HEK293 (cell line): ENCODE results near the gene RASGRP3.

ENCODE experiments used
- BCL11A ChIP-seq: fragments of 450-650 bp; formaldehyde crosslinking; IDR thresholded peaks from 2 replicates; pipeline ENCODE4 v1.5.1; 2016; ENCODE audit warnings: low read depth, missing biosample characterization, missing genetic modification characterization
- SP3 ChIP-seq: fragments of 450-650 bp; formaldehyde crosslinking; IDR thresholded peaks from 2 replicates; pipeline ENCODE4 v1.5.1; 2016; ENCODE audit warnings: missing biosample characterization, missing genetic modification characterization
- WT1 ChIP-seq: fragments of 450-650 bp; formaldehyde crosslinking; IDR thresholded peaks from 2 replicates; pipeline ENCODE4 v1.5.1; 2016; ENCODE audit warnings: missing biosample characterization, missing genetic modification characterization
- ZNF10 ChIP-seq: fragments of 450-650 bp; formaldehyde crosslinking; IDR thresholded peaks from 2 replicates; pipeline ENCODE4 v1.5.1; 2017; ENCODE audit warnings: missing biosample characterization, missing genetic modification characterization
- ZNF174 ChIP-seq: fragments of 450-650 bp; formaldehyde crosslinking; IDR thresholded peaks from 2 replicates; pipeline ENCODE4 v1.5.0; 2017; ENCODE audit warnings: missing biosample characterization, mild to moderate bottlenecking, missing genetic modification characterization
- ZNF214 ChIP-seq: fragments of 450-650 bp; formaldehyde crosslinking; IDR thresholded peaks from 2 replicates; pipeline ENCODE4 v1.5.1; 2017; ENCODE audit warnings: missing biosample characterization, mild to moderate bottlenecking, missing genetic modification characterization, borderline replicate concordance
- ZNF521 ChIP-seq: fragments of 450-650 bp; formaldehyde crosslinking; IDR thresholded peaks from 2 replicates; pipeline ENCODE4 v1.5.1; 2017; ENCODE audit warnings: missing biosample characterization, mild to moderate bottlenecking, missing genetic modification characterization
- ZNF624 ChIP-seq: fragments of 450-650 bp; formaldehyde crosslinking; IDR thresholded peaks from 2 replicates; pipeline ENCODE4 v1.5.1; 2017; ENCODE audit warnings: missing biosample characterization, missing genetic modification characterization
- ZNF660 ChIP-seq: fragments of 450-650 bp; IDR thresholded peaks from 2 replicates; pipeline ENCODE4 v1.5.1; 2018; ENCODE audit warnings: missing biosample characterization, mild to moderate bottlenecking, missing genetic modification characterization
- ZNF791 ChIP-seq: fragments of 450-650 bp; formaldehyde crosslinking; IDR thresholded peaks from 2 replicates; pipeline ENCODE4 v1.5.1; 2016; ENCODE audit warnings: missing biosample characterization, missing genetic modification characterization
- TF ChIP-seq, protein P1 (sequence below): fragments of 450-650 bp; formaldehyde crosslinking; IDR thresholded peaks from 2 replicates; pipeline ENCODE4 v1.5.1; 2016; ENCODE audit warnings: missing biosample characterization, missing genetic modification characterization
- TF ChIP-seq, protein P2 (sequence below): fragments of 450-650 bp; formaldehyde crosslinking; IDR thresholded peaks from 2 replicates; pipeline ENCODE4 v1.5.1; 2016; ENCODE audit warnings: missing biosample characterization, missing genetic modification characterization
- TF ChIP-seq, protein P3 (sequence below): fragments of 450-650 bp; formaldehyde crosslinking; IDR thresholded peaks from 2 replicates; pipeline ENCODE4 v1.5.1; 2016; ENCODE audit warnings: missing biosample characterization, missing genetic modification characterization
- TF ChIP-seq, protein P4 (sequence below): fragments of 450-650 bp; formaldehyde crosslinking; IDR thresholded peaks from 2 replicates; pipeline ENCODE4 v1.5.1; 2016; ENCODE audit warnings: missing biosample characterization, missing genetic modification characterization

GRCh38 chr2:33476131-33476792 is at the start of gene RASGRP3:
- no peak for TF ChIP-seq BCL11A (tag by site-specific recombination)
- TF ChIP-seq, protein P1, sequence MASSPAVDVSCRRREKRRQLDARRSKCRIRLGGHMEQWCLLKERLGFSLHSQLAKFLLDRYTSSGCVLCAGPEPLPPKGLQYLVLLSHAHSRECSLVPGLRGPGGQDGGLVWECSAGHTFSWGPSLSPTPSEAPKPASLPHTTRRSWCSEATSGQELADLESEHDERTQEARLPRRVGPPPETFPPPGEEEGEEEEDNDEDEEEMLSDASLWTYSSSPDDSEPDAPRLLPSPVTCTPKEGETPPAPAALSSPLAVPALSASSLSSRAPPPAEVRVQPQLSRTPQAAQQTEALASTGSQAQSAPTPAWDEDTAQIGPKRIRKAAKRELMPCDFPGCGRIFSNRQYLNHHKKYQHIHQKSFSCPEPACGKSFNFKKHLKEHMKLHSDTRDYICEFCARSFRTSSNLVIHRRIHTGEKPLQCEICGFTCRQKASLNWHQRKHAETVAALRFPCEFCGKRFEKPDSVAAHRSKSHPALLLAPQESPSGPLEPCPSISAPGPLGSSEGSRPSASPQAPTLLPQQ (tag by site-specific recombination) = no peak
- TF ChIP-seq SP3 (tag by site-specific recombination) = no peak
- TF ChIP-seq ZNF791 = no peak
- TF ChIP-seq, protein P2, sequence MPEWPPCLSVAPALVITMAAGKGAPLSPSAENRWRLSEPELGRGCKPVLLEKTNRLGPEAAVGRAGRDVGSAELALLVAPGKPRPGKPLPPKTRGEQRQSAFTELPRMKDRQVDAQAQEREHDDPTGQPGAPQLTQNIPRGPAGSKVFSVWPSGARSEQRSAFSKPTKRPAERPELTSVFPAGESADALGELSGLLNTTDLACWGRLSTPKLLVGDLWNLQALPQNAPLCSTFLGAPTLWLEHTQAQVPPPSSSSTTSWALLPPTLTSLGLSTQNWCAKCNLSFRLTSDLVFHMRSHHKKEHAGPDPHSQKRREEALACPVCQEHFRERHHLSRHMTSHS (tag by site-specific recombination) = no peak
- TF ChIP-seq ZNF214 = no peak
- no peak for TF ChIP-seq ZNF624 (tag by site-specific recombination)
- TF ChIP-seq ZNF174 = no peak
- peak; percentile 61; the same call in 1 of the 2 replicates for TF ChIP-seq ZNF10
- no peak for TF ChIP-seq WT1
- TF ChIP-seq, protein P3, sequence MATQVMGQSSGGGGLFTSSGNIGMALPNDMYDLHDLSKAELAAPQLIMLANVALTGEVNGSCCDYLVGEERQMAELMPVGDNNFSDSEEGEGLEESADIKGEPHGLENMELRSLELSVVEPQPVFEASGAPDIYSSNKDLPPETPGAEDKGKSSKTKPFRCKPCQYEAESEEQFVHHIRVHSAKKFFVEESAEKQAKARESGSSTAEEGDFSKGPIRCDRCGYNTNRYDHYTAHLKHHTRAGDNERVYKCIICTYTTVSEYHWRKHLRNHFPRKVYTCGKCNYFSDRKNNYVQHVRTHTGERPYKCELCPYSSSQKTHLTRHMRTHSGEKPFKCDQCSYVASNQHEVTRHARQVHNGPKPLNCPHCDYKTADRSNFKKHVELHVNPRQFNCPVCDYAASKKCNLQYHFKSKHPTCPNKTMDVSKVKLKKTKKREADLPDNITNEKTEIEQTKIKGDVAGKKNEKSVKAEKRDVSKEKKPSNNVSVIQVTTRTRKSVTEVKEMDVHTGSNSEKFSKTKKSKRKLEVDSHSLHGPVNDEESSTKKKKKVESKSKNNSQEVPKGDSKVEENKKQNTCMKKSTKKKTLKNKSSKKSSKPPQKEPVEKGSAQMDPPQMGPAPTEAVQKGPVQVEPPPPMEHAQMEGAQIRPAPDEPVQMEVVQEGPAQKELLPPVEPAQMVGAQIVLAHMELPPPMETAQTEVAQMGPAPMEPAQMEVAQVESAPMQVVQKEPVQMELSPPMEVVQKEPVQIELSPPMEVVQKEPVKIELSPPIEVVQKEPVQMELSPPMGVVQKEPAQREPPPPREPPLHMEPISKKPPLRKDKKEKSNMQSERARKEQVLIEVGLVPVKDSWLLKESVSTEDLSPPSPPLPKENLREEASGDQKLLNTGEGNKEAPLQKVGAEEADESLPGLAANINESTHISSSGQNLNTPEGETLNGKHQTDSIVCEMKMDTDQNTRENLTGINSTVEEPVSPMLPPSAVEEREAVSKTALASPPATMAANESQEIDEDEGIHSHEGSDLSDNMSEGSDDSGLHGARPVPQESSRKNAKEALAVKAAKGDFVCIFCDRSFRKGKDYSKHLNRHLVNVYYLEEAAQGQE (tag by site-specific recombination) = no peak
- TF ChIP-seq, protein P4, sequence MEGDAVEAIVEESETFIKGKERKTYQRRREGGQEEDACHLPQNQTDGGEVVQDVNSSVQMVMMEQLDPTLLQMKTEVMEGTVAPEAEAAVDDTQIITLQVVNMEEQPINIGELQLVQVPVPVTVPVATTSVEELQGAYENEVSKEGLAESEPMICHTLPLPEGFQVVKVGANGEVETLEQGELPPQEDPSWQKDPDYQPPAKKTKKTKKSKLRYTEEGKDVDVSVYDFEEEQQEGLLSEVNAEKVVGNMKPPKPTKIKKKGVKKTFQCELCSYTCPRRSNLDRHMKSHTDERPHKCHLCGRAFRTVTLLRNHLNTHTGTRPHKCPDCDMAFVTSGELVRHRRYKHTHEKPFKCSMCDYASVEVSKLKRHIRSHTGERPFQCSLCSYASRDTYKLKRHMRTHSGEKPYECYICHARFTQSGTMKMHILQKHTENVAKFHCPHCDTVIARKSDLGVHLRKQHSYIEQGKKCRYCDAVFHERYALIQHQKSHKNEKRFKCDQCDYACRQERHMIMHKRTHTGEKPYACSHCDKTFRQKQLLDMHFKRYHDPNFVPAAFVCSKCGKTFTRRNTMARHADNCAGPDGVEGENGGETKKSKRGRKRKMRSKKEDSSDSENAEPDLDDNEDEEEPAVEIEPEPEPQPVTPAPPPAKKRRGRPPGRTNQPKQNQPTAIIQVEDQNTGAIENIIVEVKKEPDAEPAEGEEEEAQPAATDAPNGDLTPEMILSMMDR = no peak
- no peak for TF ChIP-seq ZNF521
- no peak for TF ChIP-seq ZNF660 (tag by site-specific recombination)
